Caco-2 (cell line): ENCODE measurements around the gene SULT1A1. TPM values are rescaled to one million over a fixed set of nuclear protein-coding genes. Genes with fewer than 3 reads are reported as not detected.
"Not testable (repeated sequence)": the region's sequence is repeated elsewhere in the genome, so short reads cannot be mapped to it uniquely, and the experiment has no call there.

Experiments
- BruUV-seq: library from RNA; stranded (reverse); fragments of 400-500 nt; replicated peaks from 2 replicates; lab custom pipeline; 2021; lab: Mats Ljungman, UMichigan
- CTCF ChIA-PET: fragments of 300-600 bp; sonication (Branson Sonifier 250); formaldehyde crosslinking; loops from one replicate; lab custom pipeline; 2022; ENCODE audit warnings: antibody characterized with exemption; lab: Charles Lee
- POLR2A ChIA-PET: fragments of 300-600 bp; sonication (Branson Sonifier 250); formaldehyde crosslinking; loops from one replicate; lab custom pipeline; 2022; ENCODE audit warnings: antibody characterized with exemption; lab: Charles Lee
- DNase-seq, 2 experiments: peaks; one replicate each; pipeline versions ENCODE4 v3.0.0 to v3.0.0-alpha.2; 2020 to 2022
- H3K27me3 ChIP-seq: replicated peaks from 2 replicates; pipeline ENCODE4 v1.6.0; 2011; ENCODE audit warnings: low read length; ENCODE audit not compliant: control insufficient read depth, insufficient read depth
- H3K36me3 ChIP-seq: 2 replicates; pipeline ENCODE4 v1.5.1; 2011; ENCODE audit warnings: low read length; ENCODE audit not compliant: control insufficient read depth, insufficient read depth
- H3K4me1 ChIP-seq: fragments of 250-450 bp; sonication (Bioruptor Pico); 2 replicates; pipeline ENCODE4 v1.5.1; 2020; ENCODE audit warnings: mild to moderate bottlenecking
- H3K4me3 ChIP-seq: 2 replicates; pipeline ENCODE4 v1.5.1; 2011; ENCODE audit warnings: low read depth, mild to moderate bottlenecking, control low read depth, low read length
- H3K9me3 ChIP-seq: fragments of 250-450 bp; sonication (Bioruptor Pico); 2 replicates; pipeline ENCODE4 v1.5.1; 2020; ENCODE audit warnings: mild to moderate bottlenecking, moderate library complexity
- H3K27ac Mint-ChIP-seq: one replicate; pipeline ENCODE4 v1.8.0; 2022; ENCODE audit warnings: mixed read lengths; ENCODE audit not compliant: unreplicated experiment
- H3K27me3 Mint-ChIP-seq: one replicate; pipeline ENCODE4 v1.8.0; 2022; ENCODE audit warnings: mixed read lengths; ENCODE audit not compliant: insufficient read depth, unreplicated experiment
- H3K36me3 Mint-ChIP-seq: one replicate; pipeline ENCODE4 v1.8.0; 2022; ENCODE audit warnings: mild to moderate bottlenecking, mixed read lengths; ENCODE audit not compliant: insufficient read depth, unreplicated experiment
- H3K4me1 Mint-ChIP-seq: one replicate; pipeline ENCODE4 v1.8.0; 2022; ENCODE audit warnings: low read depth, mixed read lengths; ENCODE audit not compliant: unreplicated experiment
- H3K4me3 Mint-ChIP-seq: one replicate; pipeline ENCODE4 v1.8.0; 2022; ENCODE audit warnings: mild to moderate bottlenecking, moderate library complexity, mixed read lengths; ENCODE audit not compliant: unreplicated experiment
- H3K9me3 Mint-ChIP-seq: one replicate; pipeline ENCODE4 v1.8.0; 2022; ENCODE audit warnings: mixed read lengths; ENCODE audit not compliant: unreplicated experiment
- intact Hi-C: fragments of 100-400 bp; cut with micrococcal nuclease; formaldehyde crosslinking; loops from one replicate; pipeline ENCODE4 v1.10.0; 2022; ENCODE audit not compliant: unreplicated experiment
- total RNA-seq: library from RNA; stranded (reverse); gene quantifications from 2 replicates; pipeline ENCODE4 v1.2.3, GENCODE V29; 2022
- TF ChIP-seq, protein P1 (sequence below), 2 experiments: fragments of 200-600 bp in 1 of 2; IDR thresholded peaks; 1 replicate in 1 of 2; 2 replicates in 1 of 2; pipeline versions ENCODE4 v1.5.1 to v1.8.0; 2011 to 2022; ENCODE audit warnings: antibody characterized with exemption in 1 of 2, control low read depth in 1 of 2, inconsistent platforms in 1 of 2, low read depth in 1 of 2, low read length in 1 of 2, mild to moderate bottlenecking in 1 of 2, moderate library complexity in 1 of 2; ENCODE audit not compliant: insufficient read depth in 1 of 2, severe bottlenecking in 1 of 2, unreplicated experiment in 1 of 2

Gene SULT1A1
- total RNA-seq, 1 experiment from 2014 or later, result 9.1 TPM

DNA sequence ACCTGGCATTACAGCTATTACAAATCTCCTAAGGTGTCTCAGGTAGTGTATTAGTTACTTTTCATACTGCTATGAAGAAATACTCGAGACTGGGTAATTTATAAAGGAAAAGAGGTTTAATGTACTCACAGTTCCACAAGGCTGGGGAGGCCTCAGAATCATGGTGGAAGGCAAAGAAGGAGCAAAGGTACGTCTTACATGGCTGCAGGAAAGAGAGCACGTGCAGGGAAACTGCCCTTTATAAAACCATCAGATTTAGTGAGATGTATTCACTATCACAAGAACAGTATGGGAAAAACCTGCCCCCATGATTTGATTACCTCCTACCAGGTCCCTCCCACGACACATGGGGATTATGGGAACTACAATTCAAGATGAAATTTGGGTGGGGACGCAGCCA is 21.1 kb upstream of the SULT1A1 start:
- H3K36me3 Mint-ChIP-seq, H3K27me3 Mint-ChIP-seq, H3K36me3 ChIP-seq, H3K4me3 Mint-ChIP-seq, BruUV-seq, intact Hi-C loops, H3K4me1 Mint-ChIP-seq, CTCF ChIA-PET, H3K4me3 ChIP-seq, H3K9me3 Mint-ChIP-seq, H3K9me3 ChIP-seq, DNase-seq, H3K4me1 ChIP-seq, H3K27ac Mint-ChIP-seq, H3K27me3 ChIP-seq, POLR2A ChIA-PET: not testable (repeated sequence)

DNA sequence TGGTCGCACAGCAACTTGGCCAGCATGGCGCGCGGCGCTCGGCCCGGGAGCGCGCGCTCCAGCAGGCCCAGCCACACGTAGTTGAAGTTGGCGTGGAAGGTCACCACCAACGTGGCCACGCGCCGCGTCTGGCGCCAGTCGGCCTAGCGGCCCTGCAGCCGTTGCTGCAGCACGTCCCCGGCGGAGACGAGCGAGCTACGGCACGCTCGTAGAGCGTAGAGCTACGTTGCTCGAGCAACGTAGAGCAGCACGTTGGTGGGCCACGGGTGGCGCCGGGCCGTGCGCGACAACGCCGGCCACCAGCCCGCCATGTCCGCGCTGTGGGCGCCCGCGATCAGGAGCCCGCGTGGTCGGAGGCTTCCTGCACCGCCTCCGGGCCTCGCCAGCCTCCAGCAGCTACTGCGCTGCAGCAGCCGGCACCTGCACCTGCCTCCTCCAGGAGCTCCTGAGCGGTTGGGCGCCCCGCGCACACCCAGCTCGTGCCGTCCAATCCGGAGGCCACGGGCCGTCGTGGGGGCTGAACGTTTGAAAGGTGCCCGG is 13.4 kb upstream of the SULT1A1 start:
- no peaks in the 10 kb centered on the region for H3K36me3 ChIP-seq
- TF ChIP-seq, protein P1, sequence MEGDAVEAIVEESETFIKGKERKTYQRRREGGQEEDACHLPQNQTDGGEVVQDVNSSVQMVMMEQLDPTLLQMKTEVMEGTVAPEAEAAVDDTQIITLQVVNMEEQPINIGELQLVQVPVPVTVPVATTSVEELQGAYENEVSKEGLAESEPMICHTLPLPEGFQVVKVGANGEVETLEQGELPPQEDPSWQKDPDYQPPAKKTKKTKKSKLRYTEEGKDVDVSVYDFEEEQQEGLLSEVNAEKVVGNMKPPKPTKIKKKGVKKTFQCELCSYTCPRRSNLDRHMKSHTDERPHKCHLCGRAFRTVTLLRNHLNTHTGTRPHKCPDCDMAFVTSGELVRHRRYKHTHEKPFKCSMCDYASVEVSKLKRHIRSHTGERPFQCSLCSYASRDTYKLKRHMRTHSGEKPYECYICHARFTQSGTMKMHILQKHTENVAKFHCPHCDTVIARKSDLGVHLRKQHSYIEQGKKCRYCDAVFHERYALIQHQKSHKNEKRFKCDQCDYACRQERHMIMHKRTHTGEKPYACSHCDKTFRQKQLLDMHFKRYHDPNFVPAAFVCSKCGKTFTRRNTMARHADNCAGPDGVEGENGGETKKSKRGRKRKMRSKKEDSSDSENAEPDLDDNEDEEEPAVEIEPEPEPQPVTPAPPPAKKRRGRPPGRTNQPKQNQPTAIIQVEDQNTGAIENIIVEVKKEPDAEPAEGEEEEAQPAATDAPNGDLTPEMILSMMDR (IDR thresholded peaks at IDR 0.05; ENCODE audit: insufficient read depth in 1 of 2, low read depth in 1 of 2, low read length in 1 of 2, severe bottlenecking in 1 of 2, unreplicated experiment in 1 of 2), result no peak
- no peaks in the 10 kb centered on the region for H3K27me3 ChIP-seq
- intact Hi-C loops, result no loop called here
- no TSS peak for BruUV-seq
- peak overlapping the region; percentile 84 for H3K27ac Mint-ChIP-seq
- peak overlapping the region; percentile 96 for H3K4me3 ChIP-seq
- DNase-seq, result peak; percentile 78 to 83
- POLR2A ChIA-PET, result interaction anchor here (0.5 to 0.8 kb wide), 2 partner anchors 144 to 302 kb away, joined by 3 to 7 read pairs; no protein-coding TSS in a partner anchor
- peaks cover 12% of the 10 kb centered on the region for H3K4me1 Mint-ChIP-seq
- no peaks in the 10 kb centered on the region for H3K9me3 ChIP-seq
- H3K36me3 Mint-ChIP-seq, result peaks cover 12% of the 10 kb centered on the region
- peak overlapping the region; percentile 81 for H3K4me3 Mint-ChIP-seq
- no peaks in the 10 kb centered on the region for H3K27me3 Mint-ChIP-seq
- CTCF ChIA-PET, result no interaction called here
- no peaks in the 10 kb centered on the region for H3K9me3 Mint-ChIP-seq
- peaks cover 7% of the 10 kb centered on the region; the same call in 1 of the 2 replicates for H3K4me1 ChIP-seq

DNA sequence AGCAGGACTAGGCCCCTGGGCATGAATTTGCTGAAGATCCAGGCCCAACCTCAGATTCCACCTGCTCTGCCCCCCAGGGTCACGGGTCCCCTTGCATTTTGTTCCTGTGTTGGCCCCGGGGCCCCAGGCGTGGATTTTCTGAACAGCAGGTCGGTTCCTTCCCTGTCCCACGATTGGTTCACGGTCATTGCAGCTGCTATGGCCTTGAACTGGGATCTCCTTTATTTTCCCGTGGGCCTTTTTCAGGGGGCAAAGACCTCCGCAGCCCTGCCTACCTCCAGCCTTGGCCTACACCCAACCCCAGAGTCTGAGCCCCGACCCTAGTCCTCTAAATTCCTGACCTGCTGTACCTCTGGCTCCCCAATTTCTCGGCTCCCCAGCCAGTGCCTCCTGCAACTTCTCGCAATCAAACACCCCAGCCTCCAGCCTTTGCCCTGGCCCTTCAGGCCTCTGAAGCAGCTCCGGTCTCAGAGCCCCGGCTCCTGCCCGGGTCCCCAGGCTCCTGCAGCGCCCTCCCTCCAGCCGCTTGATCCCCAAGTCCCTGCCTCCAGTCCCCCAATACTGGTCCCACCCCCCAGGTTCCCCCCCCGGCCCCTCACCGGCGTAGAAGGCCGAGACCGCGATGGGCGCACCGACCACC is 12.8 kb upstream of the SULT1A1 start:
- POLR2A ChIA-PET, result not testable (repeated sequence)
- H3K4me3 ChIP-seq, result peak overlapping the region; percentile 96
- H3K4me3 Mint-ChIP-seq, result peak overlapping the region; percentile 81

DNA sequence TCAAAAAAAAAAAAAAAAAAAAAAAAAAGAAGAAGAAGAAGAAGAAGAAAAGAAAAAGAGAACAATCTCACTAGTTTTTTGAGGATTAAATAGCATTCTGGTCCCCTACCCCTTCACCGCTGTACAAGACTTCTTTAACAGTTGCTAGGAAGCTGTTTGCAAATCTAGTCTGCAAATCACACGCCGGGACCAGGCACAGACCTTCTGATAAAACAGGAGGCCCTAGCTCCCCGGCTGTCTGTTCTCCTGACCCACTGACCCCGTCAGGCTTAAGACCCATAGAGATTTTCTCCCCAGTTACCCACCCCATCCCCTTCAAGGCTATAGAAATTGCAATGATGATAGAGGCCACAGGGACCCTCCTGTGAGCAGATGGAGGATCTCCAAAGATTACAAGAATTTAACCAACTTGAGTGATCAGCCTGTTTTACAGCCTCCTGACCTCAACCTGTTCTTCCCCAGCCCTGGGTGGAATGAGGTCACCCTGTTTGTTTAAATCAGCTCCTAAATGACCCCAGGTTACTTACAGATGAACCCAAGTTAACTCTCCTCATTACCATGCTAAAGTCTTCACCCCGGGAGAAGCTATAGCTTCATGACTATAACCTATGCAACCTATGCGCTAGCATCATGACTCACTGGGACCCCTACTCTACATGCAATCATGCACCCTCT is 11.8 kb upstream of the SULT1A1 start:
- TF ChIP-seq, protein P1 (IDR thresholded peaks at IDR 0.05; ENCODE audit: insufficient read depth in 1 of 2, low read depth in 1 of 2, low read length in 1 of 2, severe bottlenecking in 1 of 2, unreplicated experiment in 1 of 2), result no peak
- Mint-ChIP-seq H3K27me3 (no peaks in the 10 kb centered on the region), H3K36me3 (peaks cover 12% of the 10 kb centered on the region), H3K27ac (peak overlapping the region; percentile 84), H3K4me1 (peaks cover 12% of the 10 kb centered on the region), H3K9me3 (no peaks in the 10 kb centered on the region), H3K4me3 (peak overlapping the region; percentile 81)
- intact Hi-C loops, result no loop called here
- BruUV-seq, result no TSS peak
- CTCF ChIA-PET, result no interaction called here
- Histone ChIP-seq H3K36me3 (no peaks in the 10 kb centered on the region), H3K4me3 (no peak overlapping the region; the same call in 1 of the 2 replicates), H3K4me1 (peaks cover 7% of the 10 kb centered on the region; the same call in 1 of the 2 replicates), H3K9me3 (no peaks in the 10 kb centered on the region), H3K27me3 (no peaks in the 10 kb centered on the region)
- DNase-seq, result peak in 1 of 2 experiments; percentile 43
- POLR2A ChIA-PET, result no interaction called here

More for the DNA sequence above, 12.8 kb upstream of the SULT1A1 start:
- Mint-ChIP-seq H3K27ac (peak overlapping the region; percentile 84), H3K36me3 (peaks cover 12% of the 10 kb centered on the region), H3K4me1 (peaks cover 12% of the 10 kb centered on the region)
- H3K9me3 ChIP-seq, CTCF ChIA-PET, H3K4me1 ChIP-seq, H3K36me3 ChIP-seq, BruUV-seq, H3K27me3 ChIP-seq, intact Hi-C loops, H3K27me3 Mint-ChIP-seq, H3K9me3 Mint-ChIP-seq, DNase-seq: not testable (repeated sequence)

DNA sequence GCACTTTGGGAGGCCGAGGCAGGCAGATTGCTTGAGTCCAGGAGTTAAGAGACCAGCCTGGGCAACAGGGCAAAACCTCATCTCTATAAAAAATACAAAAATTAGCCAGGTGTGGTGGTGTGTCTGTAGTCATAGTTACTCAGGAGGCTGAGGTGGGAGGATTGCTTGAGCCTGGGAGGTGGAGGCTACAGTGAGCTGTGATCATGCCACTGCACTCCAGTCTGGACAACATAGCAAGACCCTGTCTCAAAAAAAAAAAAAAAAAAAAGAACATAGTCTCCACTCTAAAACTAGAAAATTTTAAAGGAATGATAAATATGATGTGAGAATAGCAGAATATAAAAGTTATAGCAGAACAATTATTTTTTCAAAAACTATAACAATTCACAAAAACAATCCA is 10.5 kb upstream of the SULT1A1 start:
- Mint-ChIP-seq H3K4me1 (peaks cover 12% of the 10 kb centered on the region), H3K36me3 (peaks cover 12% of the 10 kb centered on the region)
- H3K36me3 ChIP-seq, H3K27me3 ChIP-seq, H3K9me3 Mint-ChIP-seq, H3K4me3 ChIP-seq, BruUV-seq, H3K27me3 Mint-ChIP-seq, H3K4me3 Mint-ChIP-seq, POLR2A ChIA-PET, H3K27ac Mint-ChIP-seq, intact Hi-C loops, H3K4me1 ChIP-seq, H3K9me3 ChIP-seq, DNase-seq, CTCF ChIA-PET: not testable (repeated sequence)
